GM19438 (cell line): ENCODE data around the gene SPRED3.
"Not testable (repeated sequence)": the region's sequence is repeated elsewhere in the genome, so short reads cannot be mapped to it uniquely, and the experiment has no call there.

Experiments
- ATAC-seq: cut with Tn5 transposase; IDR thresholded peaks from one replicate; pipeline ENCODE4 v1.9.1; 2021; ENCODE audit warnings: low read depth; ENCODE audit not compliant: unreplicated experiment

Gene SPRED3

GRCh38 chr19:38417146-38417543 lies 28.6 kb downstream of the SPRED3 start:
- ATAC-seq: no peak

- no peak for ATAC-seq
Observed at GRCh38 chr19:38417544-38418506, 29.3 kb downstream of the SPRED3 start.

GRCh38 chr19:38420935-38421334 lies 32.4 kb downstream of the SPRED3 start:
- ATAC-seq: no peak

- no peak for ATAC-seq
Observed at GRCh38 chr19:38421856-38422255, 33.4 kb downstream of the SPRED3 start.

GRCh38 chr19:38422438-38422837 lies 33.9 kb downstream of the SPRED3 start:
- ATAC-seq: no peak

- ATAC-seq: no peak
Observed at GRCh38 chr19:38424272-38424671, 35.8 kb downstream of the SPRED3 start.

- no peak for ATAC-seq
Observed at GRCh38 chr19:38425222-38425809, 36.8 kb downstream of the SPRED3 start.

GRCh38 chr19:38425810-38426466 lies 37.4 kb downstream of the SPRED3 start, which contains the start of gene RASGRP4:
Gene RASGRP4, minus strand, starts transcription at chr19:38426219. Its CDS starts 128 bp downstream, at chr19:38426091.
- no peak for ATAC-seq

GRCh38 chr19:38427035-38427677 lies 38.7 kb downstream of the SPRED3 start:
- ATAC-seq: not testable (repeated sequence)

- ATAC-seq: no peak
Observed at GRCh38 chr19:38429055-38429810, 40.7 kb downstream of the SPRED3 start.

GRCh38 chr19:38429811-38430156 lies 41.3 kb downstream of the SPRED3 start:
- ATAC-seq: no peak

GRCh38 chr19:38430931-38431330 lies 42.4 kb downstream of the SPRED3 start:
- no peak for ATAC-seq

GRCh38 chr19:38433268-38433733 lies 44.8 kb downstream of the SPRED3 start, which contains the start of gene RYR1:
Gene RYR1, plus strand, starts transcription at chr19:38433691. Its CDS starts 139 bp downstream, at chr19:38433830.
- no peak for ATAC-seq

- no peak for ATAC-seq
Observed at GRCh38 chr19:38434549-38435051, 46.1 kb downstream of the SPRED3 start.

GRCh38 chr19:38437295-38437694 lies 48.8 kb downstream of the SPRED3 start:
- ATAC-seq: no peak

- ATAC-seq: no peak
Observed at GRCh38 chr19:38437917-38438316, 49.4 kb downstream of the SPRED3 start.

- no peak for ATAC-seq
Observed at GRCh38 chr19:38440592-38440991, 52.1 kb downstream of the SPRED3 start.

GRCh38 chr19:38441657-38442348 lies 53.3 kb downstream of the SPRED3 start:
- no peak for ATAC-seq

GRCh38 chr19:38442736-38443135 lies 54.2 kb downstream of the SPRED3 start:
- no peak for ATAC-seq
